Activated CD4-positive, alpha-beta T cell treated with anti-CD3 and anti-CD28 coated beads for 36 hours (primary cell): Measurements from ENCODE around the gene CNOT10. TPM values are rescaled to one million over a fixed set of nuclear protein-coding genes. Genes with fewer than 3 reads are reported as not detected.

Source experiments
- ATAC-seq: fragments of 200-7000 bp; cut with Tn5 transposase; one replicate; pipeline ENCODE4 v1.10.0; 2021; ENCODE audit warnings: mild to moderate bottlenecking, moderate library complexity
- CTCF ChIA-PET: fragments of 350-600 bp; sonication (Branson Sonifier 250); formaldehyde crosslinking; loops from one replicate; lab custom pipeline; 2021; ENCODE audit warnings: antibody characterized with exemption; lab: Charles Lee
- POLR2A ChIA-PET: fragments of 350-600 bp; sonication (Branson Sonifier 250); formaldehyde crosslinking; loops from one replicate; lab custom pipeline; 2021; ENCODE audit warnings: antibody characterized with exemption, inconsistent platforms; lab: Charles Lee
- DNase-seq: peaks from one replicate; pipeline ENCODE4 v3.0.0-alpha.2; 2020
- H3K27ac Mint-ChIP-seq: one replicate; pipeline ENCODE4 v1.8.0; 2021; ENCODE audit warnings: mixed read lengths
- H3K27me3 Mint-ChIP-seq: one replicate; pipeline ENCODE4 v1.8.0; 2021; ENCODE audit warnings: mixed read lengths
- H3K36me3 Mint-ChIP-seq: one replicate; pipeline ENCODE4 v1.8.0; 2021; ENCODE audit warnings: low read depth, mixed read lengths
- H3K4me1 Mint-ChIP-seq: one replicate; pipeline ENCODE4 v1.8.0; 2021; ENCODE audit warnings: mixed read lengths
- H3K4me3 Mint-ChIP-seq: one replicate; pipeline ENCODE4 v1.8.0; 2021; ENCODE audit warnings: mild to moderate bottlenecking, moderate library complexity, mixed read lengths
- H3K9me3 Mint-ChIP-seq: one replicate; pipeline ENCODE4 v1.8.0; 2021; ENCODE audit warnings: low read depth, mixed read lengths
- intact Hi-C, 2 experiments: fragments of 100-400 bp; cut with DNase I in 1 of 2; cut with micrococcal nuclease in 1 of 2; formaldehyde crosslinking; loops; one replicate each; pipeline versions ENCODE4 v1.14.2 to v1.15.1; 2022 to 2024; cut with DNase I, micrococcal nuclease
- total RNA-seq, 2 experiments: library from RNA; stranded (reverse); gene quantifications; one replicate each; pipeline ENCODE4 v1.2.3, GENCODE V29; 2021

CNOT10 gene
- total RNA-seq, 2 experiments from 2014 or later = 57.7 to 76.9 TPM

DNA sequence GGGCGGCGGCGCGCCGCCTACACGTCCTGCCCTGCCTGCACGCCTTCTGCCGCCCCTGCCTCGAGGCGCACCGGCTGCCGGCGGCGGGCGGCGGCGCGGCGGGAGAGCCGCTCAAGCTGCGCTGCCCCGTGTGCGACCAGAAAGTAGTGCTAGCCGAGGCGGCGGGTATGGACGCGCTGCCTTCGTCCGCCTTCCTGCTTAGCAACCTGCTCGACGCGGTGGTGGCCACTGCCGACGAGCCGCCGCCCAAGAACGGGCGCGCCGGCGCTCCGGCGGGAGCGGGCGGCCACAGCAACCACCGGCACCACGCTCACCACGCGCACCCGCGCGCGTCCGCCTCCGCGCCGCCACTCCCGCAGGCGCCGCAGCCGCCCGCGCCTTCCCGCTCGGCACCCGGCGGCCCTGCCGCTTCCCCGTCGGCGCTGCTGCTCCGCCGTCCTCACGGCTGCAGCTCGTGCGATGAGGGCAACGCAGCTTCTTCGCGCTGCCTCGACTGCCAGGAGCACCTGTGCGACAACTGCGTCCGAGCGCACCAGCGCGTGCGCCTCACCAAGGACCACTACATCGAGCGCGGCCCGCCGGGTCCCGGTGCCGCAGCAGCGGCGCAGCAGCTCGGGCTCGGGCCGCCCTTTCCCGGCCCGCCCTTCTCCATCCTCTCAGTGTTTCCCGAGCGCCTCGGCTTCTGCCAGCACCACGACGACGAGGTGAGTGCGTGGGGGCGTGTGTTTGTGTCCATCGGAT is 133.4 kb downstream of the CNOT10 start:
- H3K27me3 Mint-ChIP-seq = peaks cover 42% of the 10 kb centered on the region
- no peak overlapping the region for H3K27ac Mint-ChIP-seq
- POLR2A ChIA-PET = no interaction called here
- peaks cover 26% of the 10 kb centered on the region for H3K4me1 Mint-ChIP-seq
- DNase-seq = peak; percentile 46
- ATAC-seq = peak; percentile 24
- intact Hi-C loops = loop anchor here (5.0 to 10.0 kb wide), 3 partner anchors 116 to 399 kb away; partner anchors contain the start of genes GLB1 (in 1 of the 2), SUSD5 (in 1 of the 2) and TMPPE (in 1 of the 2)
- CTCF ChIA-PET = no interaction called here
- H3K36me3 Mint-ChIP-seq = no peaks in the 10 kb centered on the region
- peak overlapping the region; percentile 67 for H3K4me3 Mint-ChIP-seq
- H3K9me3 Mint-ChIP-seq = no peaks in the 10 kb centered on the region

DNA sequence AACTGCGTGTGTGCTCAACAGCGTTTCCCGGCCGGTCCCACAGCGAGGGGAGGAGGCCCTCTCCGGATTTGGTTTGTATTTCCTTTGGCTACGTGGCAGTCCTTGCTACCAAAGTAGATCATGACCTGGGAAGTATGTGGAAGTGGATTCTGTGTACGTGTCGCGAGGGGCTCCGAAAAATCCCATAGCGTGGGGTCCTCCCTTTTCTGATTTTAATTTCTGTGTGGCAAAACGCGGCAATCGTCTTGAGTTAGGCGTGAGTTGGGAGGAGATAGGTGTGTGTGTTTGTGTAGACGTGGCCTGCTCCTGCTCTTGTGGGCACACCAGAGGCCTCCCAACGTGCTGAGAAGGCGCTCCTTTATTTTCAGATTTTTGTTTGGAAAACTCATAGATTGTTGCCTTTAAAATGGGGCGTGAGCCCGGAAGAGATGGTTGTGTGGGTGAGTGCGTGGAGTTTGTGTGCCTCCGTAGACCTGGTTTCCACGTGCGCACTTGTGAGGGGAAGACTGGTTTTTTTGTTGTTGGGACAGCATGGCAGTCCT is 134.1 kb downstream of the CNOT10 start:
- CTCF ChIA-PET = no interaction called here
- H3K4me3 Mint-ChIP-seq = peak overlapping the region; percentile 34

DNA sequence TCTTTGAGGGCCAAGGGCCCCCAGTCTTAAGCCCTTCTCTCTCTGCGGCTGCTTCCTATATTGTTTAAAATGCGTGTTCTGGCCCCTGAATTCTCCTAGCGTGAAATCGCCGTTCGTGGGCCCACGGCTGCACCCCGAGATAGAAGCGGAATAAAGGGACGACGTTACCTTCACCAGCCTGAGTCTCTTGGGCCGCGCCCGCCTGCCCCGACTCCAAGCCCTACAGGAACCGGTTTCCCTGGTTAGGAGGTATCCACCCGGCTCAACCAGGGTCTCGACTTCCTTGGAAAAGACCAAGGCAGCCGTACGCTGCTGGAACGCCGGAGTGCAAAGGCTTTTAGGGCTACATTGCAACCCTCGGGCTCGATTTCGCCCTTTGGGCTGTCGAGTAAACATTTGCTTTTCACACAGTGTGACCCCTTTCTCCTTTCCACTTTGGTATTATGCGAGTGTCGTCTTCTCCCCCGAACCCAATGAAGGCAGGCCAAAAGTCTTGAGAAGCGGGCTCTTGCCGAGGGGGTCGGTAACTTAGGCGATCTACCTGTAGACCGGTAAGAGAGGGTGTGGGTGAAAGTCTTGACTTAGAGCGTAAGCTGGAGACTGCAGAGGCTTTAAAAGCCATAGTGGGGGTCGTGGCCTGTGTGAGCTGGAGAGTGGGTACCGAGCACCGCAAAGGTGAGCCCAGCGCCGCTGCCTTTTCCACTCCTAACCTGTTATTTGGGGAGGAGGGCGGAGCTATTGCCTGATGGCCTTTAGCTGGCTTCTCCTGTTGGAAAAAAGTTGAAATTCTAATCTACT is 134.8 kb downstream of the CNOT10 start:
- DNase-seq (no peak), ATAC-seq (no peak)
- Mint-ChIP-seq H3K9me3 (no peaks in the 10 kb centered on the region), H3K4me1 (peaks cover 19% of the 10 kb centered on the region), H3K27me3 (peaks cover 44% of the 10 kb centered on the region), H3K4me3 (no peak overlapping the region), H3K27ac (no peak overlapping the region), H3K36me3 (no peaks in the 10 kb centered on the region)
- intact Hi-C loops = loop anchor here (5.0 to 10.0 kb wide), 3 partner anchors 115 to 398 kb away; partner anchors contain the start of genes GLB1 (in 1 of the 2), SUSD5 (in 1 of the 2) and TMPPE (in 1 of the 2)
- POLR2A ChIA-PET = no interaction called here
- CTCF ChIA-PET = interaction anchor here (1.0 kb wide), 2 partner anchors 22 to 553 kb away, joined by 3 read pairs; no protein-coding TSS in a partner anchor

More for the DNA sequence above, 134.1 kb downstream of the CNOT10 start:
- H3K36me3 Mint-ChIP-seq = no peaks in the 10 kb centered on the region
- intact Hi-C loops = loop anchor here (5.0 to 10.0 kb wide), 3 partner anchors 116 to 398 kb away; partner anchors contain the start of genes GLB1 (in 1 of the 2), SUSD5 (in 1 of the 2) and TMPPE (in 1 of the 2)
- H3K27me3 Mint-ChIP-seq = peaks cover 44% of the 10 kb centered on the region
- POLR2A ChIA-PET = no interaction called here
- H3K4me1 Mint-ChIP-seq = peaks cover 26% of the 10 kb centered on the region
- no peaks in the 10 kb centered on the region for H3K9me3 Mint-ChIP-seq
- DNase-seq (no peak), ATAC-seq (no peak)
- H3K27ac Mint-ChIP-seq = no peak overlapping the region

DNA sequence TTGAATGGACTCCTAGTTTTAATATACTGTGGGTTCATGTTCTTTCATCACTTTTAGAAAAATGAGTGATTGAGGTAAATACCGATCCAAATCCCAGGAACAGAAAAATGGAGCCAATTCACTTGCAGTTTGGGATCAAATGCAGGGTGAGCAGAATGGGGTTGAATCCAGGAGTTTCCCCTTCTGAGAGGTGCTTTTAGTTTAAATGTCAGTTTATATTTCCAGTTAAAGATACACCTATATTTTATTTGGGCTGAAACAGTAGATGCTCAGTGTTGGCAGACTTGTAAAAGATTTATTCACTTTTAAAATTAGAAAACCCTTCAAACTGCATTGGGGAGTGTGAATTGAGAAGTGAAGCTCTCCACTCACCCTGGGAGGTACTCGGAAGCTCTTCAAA is 135.4 kb downstream of the CNOT10 start:
- peaks cover 18% of the 10 kb centered on the region for H3K4me1 Mint-ChIP-seq
- ChIA-PET POLR2A (interaction anchor here (0.6 kb wide), 1 partner anchor 319 kb away, joined by 4 read pairs; no protein-coding TSS in a partner anchor), CTCF (interaction anchor here (0.6 to 1.0 kb wide), 3 partner anchors 22 to 552 kb away, joined by 3 read pairs; no protein-coding TSS in a partner anchor)
- no peak for ATAC-seq
- no peak overlapping the region for H3K27ac Mint-ChIP-seq
- H3K36me3 Mint-ChIP-seq = no peaks in the 10 kb centered on the region
- peaks cover 40% of the 10 kb centered on the region for H3K27me3 Mint-ChIP-seq
- no peak for DNase-seq
- H3K9me3 Mint-ChIP-seq = no peaks in the 10 kb centered on the region
- no peak overlapping the region for H3K4me3 Mint-ChIP-seq
- intact Hi-C loops = no loop called here

DNA sequence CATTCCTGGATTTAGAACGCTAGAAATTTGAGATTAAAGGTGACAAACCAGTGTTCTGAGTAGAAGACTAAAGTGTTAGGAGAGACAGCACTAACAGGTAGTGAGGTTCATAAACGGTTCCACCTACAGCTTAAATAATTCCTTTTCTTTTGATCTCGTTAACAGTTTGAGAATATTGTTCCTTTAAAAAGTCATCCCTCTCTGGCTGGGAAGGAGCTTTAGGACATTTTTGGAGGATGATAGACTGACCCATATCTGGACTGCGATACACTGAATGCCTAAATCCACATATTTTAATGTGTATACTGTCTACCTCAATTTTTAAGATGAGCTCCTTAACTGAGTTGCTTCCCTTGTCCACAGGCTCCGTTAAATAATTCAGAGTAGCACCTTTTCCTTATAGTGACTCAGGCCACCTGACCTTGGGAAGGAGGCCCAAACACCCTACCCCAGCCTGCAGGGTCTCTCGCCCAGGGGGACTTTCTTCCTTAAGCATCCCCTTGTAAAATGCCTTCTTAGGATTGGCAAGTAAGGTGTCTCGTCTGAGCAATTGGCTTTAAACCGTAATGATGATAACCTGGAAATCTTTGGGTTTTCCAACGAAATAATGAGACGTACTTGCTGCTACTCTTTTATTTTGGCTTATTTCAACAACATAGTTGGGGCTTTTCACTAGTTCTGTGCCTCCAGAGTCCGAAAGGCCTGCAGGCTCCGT is 136.1 kb downstream of the CNOT10 start:
- no peak for ATAC-seq
- Mint-ChIP-seq H3K4me3 (no peak overlapping the region), H3K27me3 (peaks cover 34% of the 10 kb centered on the region), H3K27ac (no peak overlapping the region), H3K4me1 (peaks cover 18% of the 10 kb centered on the region), H3K36me3 (no peaks in the 10 kb centered on the region), H3K9me3 (no peaks in the 10 kb centered on the region)
- intact Hi-C loops = no loop called here
- POLR2A ChIA-PET = interaction anchor here (0.6 kb wide), 1 partner anchor 318 kb away, joined by 4 read pairs; no protein-coding TSS in a partner anchor
- DNase-seq = no peak
- CTCF ChIA-PET = interaction anchor here (0.6 to 1.0 kb wide), 2 partner anchors 21 to 525 kb away, joined by 3 read pairs; no protein-coding TSS in a partner anchor

DNA sequence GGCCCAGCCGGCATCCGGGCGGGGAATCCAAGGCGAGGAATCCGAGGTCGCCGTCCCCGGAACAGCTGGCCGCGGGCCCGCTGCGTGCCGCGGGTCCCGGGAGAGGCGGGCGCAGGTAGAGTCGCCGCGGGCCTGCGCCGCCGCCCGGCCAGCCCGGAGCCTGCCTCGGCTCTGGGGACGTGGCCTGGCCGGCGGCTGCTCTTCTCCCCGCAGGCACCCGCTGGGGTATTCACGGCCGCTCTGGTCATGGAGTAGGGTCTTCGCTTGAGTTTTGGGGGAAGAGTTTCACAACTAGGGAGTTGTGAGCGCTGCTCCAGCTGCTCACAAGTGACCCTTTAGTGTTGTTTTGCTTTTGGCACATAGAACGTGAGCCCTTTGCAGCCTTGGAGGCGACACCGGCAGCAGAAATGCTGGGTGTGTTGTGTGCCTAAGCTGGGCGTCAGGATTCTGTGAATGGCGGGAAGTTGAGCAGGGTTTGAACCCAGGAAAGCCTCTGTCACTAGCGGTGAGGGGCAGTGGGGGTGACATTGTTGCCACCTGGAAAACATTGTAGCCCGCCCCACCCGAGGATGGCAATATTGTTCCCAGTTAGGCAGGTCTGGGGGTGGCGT is 136.8 kb downstream of the CNOT10 start:
- H3K27ac Mint-ChIP-seq = no peak overlapping the region
- no peak overlapping the region for H3K4me3 Mint-ChIP-seq
- ATAC-seq = no peak
- H3K4me1 Mint-ChIP-seq = peaks cover 15% of the 10 kb centered on the region
- H3K36me3 Mint-ChIP-seq = no peaks in the 10 kb centered on the region
- no peak for DNase-seq
- CTCF ChIA-PET = no interaction called here
- intact Hi-C loops = no loop called here
- no peaks in the 10 kb centered on the region for H3K9me3 Mint-ChIP-seq
- peaks cover 31% of the 10 kb centered on the region for H3K27me3 Mint-ChIP-seq
- POLR2A ChIA-PET = no interaction called here

DNA sequence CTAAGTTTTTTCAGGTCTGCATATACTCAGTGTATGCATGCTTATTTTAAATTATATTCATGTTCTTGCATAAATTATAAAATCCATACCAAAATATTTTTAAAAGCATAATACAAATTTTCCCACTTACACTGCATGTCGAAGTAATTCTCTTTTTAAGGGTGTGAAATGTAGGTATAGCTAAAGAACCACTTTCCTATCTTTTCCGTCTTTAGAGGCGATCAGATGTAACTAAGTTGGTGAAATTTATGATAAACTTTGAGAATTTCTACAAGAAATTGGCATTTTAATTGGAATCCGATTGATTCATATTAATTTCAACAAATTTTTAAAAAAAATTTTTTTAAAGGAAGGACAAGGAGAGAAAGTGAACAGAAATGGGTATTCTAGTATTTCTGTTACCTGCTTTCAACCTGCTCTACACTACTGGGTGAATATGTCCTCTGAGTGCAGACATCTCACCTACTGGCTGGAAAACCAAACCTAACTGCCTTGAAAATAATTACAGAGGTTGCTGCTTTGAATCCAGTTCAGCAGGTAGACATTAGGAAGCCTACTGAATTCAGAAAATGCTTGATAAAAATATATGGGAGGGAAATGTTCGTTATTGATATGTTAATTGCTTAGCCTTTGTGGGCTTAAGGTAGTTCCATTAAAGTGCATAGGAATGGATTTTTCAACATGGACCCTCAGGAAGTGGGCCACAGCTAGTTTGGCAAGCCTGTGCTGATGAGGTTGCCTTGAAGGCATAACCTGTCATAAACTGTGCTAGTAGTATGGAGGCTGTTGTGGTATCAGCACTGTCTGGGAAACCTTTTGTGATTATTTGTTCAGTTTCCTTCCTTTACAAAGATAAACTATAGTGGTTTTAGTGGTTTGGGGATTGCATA is 137.9 kb downstream of the CNOT10 start:
- POLR2A ChIA-PET = no interaction called here
- Mint-ChIP-seq H3K4me3 (no peak overlapping the region), H3K27ac (no peak overlapping the region), H3K27me3 (peaks cover 25% of the 10 kb centered on the region), H3K36me3 (no peaks in the 10 kb centered on the region), H3K9me3 (no peaks in the 10 kb centered on the region), H3K4me1 (peaks cover 8% of the 10 kb centered on the region)
- ATAC-seq = no peak
- CTCF ChIA-PET = no interaction called here
- intact Hi-C loops = no loop called here
- no peak for DNase-seq

Other genes starting within 250 kb of the CNOT10 start
- gene CMTM6, start 182.3 kb upstream of the CNOT10 start, total RNA-seq = 10 to 100 TPM; 33.6 to 48.0 TPM
- gene DYNC1LI1, start 114.3 kb upstream of the CNOT10 start, total RNA-seq = 10 to 100 TPM; 31.8 to 31.9 TPM
- gene TRIM71, start 132.8 kb downstream of the CNOT10 start, total RNA-seq = under 1 TPM; 0.02 to 0.04 TPM